ENCODE results near the gene KRTAP4-16.

DNA sequence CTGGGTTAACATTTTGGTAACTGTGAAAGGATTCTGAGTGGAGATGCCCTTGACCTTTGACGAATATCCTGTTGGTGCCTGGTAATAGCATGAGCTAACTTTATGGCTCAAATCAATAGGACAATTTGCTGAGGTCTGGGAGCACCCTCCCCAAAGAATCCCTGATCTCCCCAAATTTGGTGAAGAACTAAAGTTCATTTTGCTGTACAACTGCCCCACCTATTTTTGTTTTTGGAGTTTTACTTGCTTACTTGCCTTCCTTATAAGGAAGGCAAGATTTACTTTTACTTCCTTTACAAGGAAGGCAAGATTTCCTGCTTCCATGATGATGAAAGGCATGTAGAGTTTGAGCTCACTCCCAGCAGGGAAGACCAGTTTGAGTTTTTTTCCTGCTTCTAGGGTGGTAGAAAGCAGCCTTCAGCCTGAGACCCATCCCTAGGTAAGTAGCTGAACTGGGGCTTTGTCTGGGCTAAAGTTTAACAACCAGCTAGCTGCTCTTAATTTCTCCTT, 6.0 kb upstream of the KRTAP4-16 start:
- TF ChIP-seq, protein P1, sequence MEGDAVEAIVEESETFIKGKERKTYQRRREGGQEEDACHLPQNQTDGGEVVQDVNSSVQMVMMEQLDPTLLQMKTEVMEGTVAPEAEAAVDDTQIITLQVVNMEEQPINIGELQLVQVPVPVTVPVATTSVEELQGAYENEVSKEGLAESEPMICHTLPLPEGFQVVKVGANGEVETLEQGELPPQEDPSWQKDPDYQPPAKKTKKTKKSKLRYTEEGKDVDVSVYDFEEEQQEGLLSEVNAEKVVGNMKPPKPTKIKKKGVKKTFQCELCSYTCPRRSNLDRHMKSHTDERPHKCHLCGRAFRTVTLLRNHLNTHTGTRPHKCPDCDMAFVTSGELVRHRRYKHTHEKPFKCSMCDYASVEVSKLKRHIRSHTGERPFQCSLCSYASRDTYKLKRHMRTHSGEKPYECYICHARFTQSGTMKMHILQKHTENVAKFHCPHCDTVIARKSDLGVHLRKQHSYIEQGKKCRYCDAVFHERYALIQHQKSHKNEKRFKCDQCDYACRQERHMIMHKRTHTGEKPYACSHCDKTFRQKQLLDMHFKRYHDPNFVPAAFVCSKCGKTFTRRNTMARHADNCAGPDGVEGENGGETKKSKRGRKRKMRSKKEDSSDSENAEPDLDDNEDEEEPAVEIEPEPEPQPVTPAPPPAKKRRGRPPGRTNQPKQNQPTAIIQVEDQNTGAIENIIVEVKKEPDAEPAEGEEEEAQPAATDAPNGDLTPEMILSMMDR (conservative IDR thresholded peaks at IDR 0.05; ENCODE audit: low read length): no peak
- TF ChIP-seq EZH2phosphoT487 (IDR thresholded peaks at IDR 0.05; ENCODE audit: borderline replicate concordance): no peak

Measured in Loucy (cell line).